Activated naive CD8-positive, alpha-beta T cell (primary cell): ENCODE data around the gene GNPDA2.
A peak's percentile ranks its signal among the peaks of the same experiment; 100 is the strongest.

Source experiments
- H3K27ac Mint-ChIP-seq: one replicate; pipeline ENCODE4 v1.8.0; 2021; ENCODE audit warnings: mixed read lengths
- H3K27me3 Mint-ChIP-seq: one replicate; pipeline ENCODE4 v1.8.0; 2021; ENCODE audit warnings: mixed read lengths
- H3K36me3 Mint-ChIP-seq: one replicate; pipeline ENCODE4 v1.8.0; 2021; ENCODE audit warnings: mixed read lengths
- H3K4me1 Mint-ChIP-seq: one replicate; pipeline ENCODE4 v1.8.0; 2021; ENCODE audit warnings: low read depth, mixed read lengths
- H3K4me3 Mint-ChIP-seq: one replicate; pipeline ENCODE4 v1.8.0; 2021; ENCODE audit warnings: mild to moderate bottlenecking, mixed read lengths
- H3K9me3 Mint-ChIP-seq: one replicate; pipeline ENCODE4 v1.8.0; 2021; ENCODE audit warnings: low read depth, mixed read lengths

Gene GNPDA2

GRCh38 chr4:44720371-44720770, 6.0 kb downstream of the GNPDA2 start:
- no peaks in the 10 kb centered on the region for H3K9me3 Mint-ChIP-seq
- H3K4me1 Mint-ChIP-seq = peaks cover 46% of the 10 kb centered on the region
- no peak overlapping the region for H3K4me3 Mint-ChIP-seq
- no peak overlapping the region for H3K27ac Mint-ChIP-seq
- no peaks in the 10 kb centered on the region for H3K27me3 Mint-ChIP-seq
- H3K36me3 Mint-ChIP-seq = no peaks in the 10 kb centered on the region

- Mint-ChIP-seq H3K4me1 (peaks cover 23% of the 10 kb centered on the region), H3K36me3 (no peaks in the 10 kb centered on the region), H3K4me3 (no peak overlapping the region), H3K9me3 (no peaks in the 10 kb centered on the region), H3K27ac (no peak overlapping the region), H3K27me3 (no peaks in the 10 kb centered on the region)
Measured at GRCh38 chr4:44716597-44716996, 9.8 kb downstream of the GNPDA2 start.

- no peak overlapping the region for H3K4me3 Mint-ChIP-seq
- peaks cover 3% of the 10 kb centered on the region for H3K36me3 Mint-ChIP-seq
- peak overlapping the region; percentile 50 for H3K27ac Mint-ChIP-seq
- H3K9me3 Mint-ChIP-seq = no peaks in the 10 kb centered on the region
- no peaks in the 10 kb centered on the region for H3K4me1 Mint-ChIP-seq
- no peaks in the 10 kb centered on the region for H3K27me3 Mint-ChIP-seq
Measured at GRCh38 chr4:44713125-44713524, 13.2 kb downstream of the GNPDA2 start.

GRCh38 chr4:44704673-44705072, 21.7 kb downstream of the GNPDA2 start:
- Mint-ChIP-seq H3K4me1 (peaks cover 1% of the 10 kb centered on the region), H3K4me3 (no peak overlapping the region), H3K9me3 (no peaks in the 10 kb centered on the region), H3K27me3 (no peaks in the 10 kb centered on the region), H3K27ac (no peak overlapping the region), H3K36me3 (peaks cover 6% of the 10 kb centered on the region)

DNA sequence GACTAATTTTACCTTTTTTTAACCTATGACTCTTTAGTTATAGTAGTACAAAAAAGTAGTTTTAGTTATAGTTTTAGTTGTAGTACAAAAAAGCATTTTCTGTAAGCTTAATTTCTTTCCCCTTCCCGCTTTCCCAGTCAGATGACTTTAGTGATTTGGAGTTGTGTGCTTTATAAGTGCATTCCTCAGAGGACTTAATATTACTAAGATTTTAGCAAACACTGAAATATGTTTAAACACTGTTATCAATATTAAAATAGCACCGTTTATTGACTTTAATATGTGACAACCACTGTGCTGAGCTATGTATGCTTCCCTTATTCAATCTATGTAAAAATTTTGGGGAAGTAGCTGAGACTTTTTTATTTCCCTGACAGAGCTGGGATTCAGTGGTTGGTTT, 25.3 kb downstream of the GNPDA2 start:
- H3K27ac Mint-ChIP-seq = no peak overlapping the region

GRCh38 chr4:44700427-44700826, 25.9 kb downstream of the GNPDA2 start:
- no peaks in the 10 kb centered on the region for H3K27me3 Mint-ChIP-seq
- H3K4me3 Mint-ChIP-seq = no peak overlapping the region
- no peak overlapping the region for H3K27ac Mint-ChIP-seq
- H3K9me3 Mint-ChIP-seq = no peaks in the 10 kb centered on the region
- peaks cover 14% of the 10 kb centered on the region for H3K36me3 Mint-ChIP-seq
- H3K4me1 Mint-ChIP-seq = peaks cover 2% of the 10 kb centered on the region

More for the DNA sequence above, 25.3 kb downstream of the GNPDA2 start:
- H3K36me3 Mint-ChIP-seq = peaks cover 11% of the 10 kb centered on the region
- H3K27me3 Mint-ChIP-seq = no peaks in the 10 kb centered on the region
- no peaks in the 10 kb centered on the region for H3K4me1 Mint-ChIP-seq
- H3K4me3 Mint-ChIP-seq = no peak overlapping the region
- H3K9me3 Mint-ChIP-seq = no peaks in the 10 kb centered on the region

- Mint-ChIP-seq H3K4me3 (no peak overlapping the region), H3K9me3 (no peaks in the 10 kb centered on the region), H3K27me3 (no peaks in the 10 kb centered on the region), H3K36me3 (peaks cover 21% of the 10 kb centered on the region), H3K4me1 (peaks cover 37% of the 10 kb centered on the region), H3K27ac (peak overlapping the region; percentile 11)
Measured at GRCh38 chr4:44684648-44685047, 41.7 kb downstream of the GNPDA2 start.

- peak overlapping the region; percentile 93 for H3K4me3 Mint-ChIP-seq
- peaks cover 37% of the 10 kb centered on the region for H3K4me1 Mint-ChIP-seq
- H3K9me3 Mint-ChIP-seq = no peaks in the 10 kb centered on the region
- H3K27me3 Mint-ChIP-seq = no peaks in the 10 kb centered on the region
- peaks cover 8% of the 10 kb centered on the region for H3K36me3 Mint-ChIP-seq
- peak overlapping the region; percentile 97 for H3K27ac Mint-ChIP-seq
Measured at GRCh38 chr4:44679060-44679459, 47.3 kb downstream of the GNPDA2 start.

DNA sequence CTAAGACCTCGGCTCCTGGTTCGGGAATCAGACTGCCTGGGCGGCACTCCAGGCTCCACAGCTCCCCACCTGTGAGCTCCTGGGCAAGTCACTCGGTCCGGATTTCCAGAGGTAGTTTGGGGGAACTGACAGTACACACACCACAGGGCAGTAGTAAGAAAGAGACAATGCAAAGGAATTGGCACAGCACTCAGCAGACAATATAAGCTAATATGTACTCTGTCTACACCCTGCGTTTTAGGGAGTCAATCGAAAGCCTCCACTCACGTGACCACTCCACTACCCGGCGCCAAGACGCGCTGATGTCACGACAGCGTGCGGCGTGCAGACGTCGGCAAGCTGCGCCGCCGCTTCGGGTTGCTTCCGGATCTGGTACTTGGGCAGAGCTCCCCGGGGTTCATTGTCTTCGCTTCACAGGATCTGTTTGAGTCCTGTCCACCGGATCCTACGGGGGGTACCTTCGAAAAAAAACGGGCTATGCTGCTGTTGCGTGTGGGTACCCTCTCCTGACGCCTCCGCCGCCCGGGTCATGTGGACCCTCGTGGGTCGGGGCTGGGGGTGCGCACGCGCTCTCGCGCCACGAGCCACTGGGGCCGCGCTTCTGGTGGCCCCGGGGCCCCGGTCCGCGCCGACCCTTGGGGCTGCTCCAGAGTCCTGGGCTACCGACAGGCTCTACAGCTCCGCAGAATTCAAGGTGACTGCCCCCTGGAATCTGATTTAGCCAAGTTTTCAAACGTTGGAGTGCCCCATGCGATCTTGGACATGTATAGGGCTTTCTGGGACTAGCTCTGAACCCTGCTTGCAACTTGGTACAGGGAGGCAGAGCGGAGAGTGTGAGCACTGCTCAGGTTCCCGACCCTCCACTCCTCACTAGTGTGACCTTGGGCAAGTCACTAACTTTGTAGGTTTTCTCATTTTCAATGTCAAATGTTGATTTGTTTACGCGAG, 48.0 kb downstream of the GNPDA2 start, which contains the start of gene GUF1:
Gene GUF1 (plus strand): TSS at position 327 of the 948 bp plus-strand sequence. CDS start 203 bp downstream, at position 530.
- Mint-ChIP-seq H3K27me3 (no peaks in the 10 kb centered on the region), H3K4me3 (peak within 1 kb of the TSS; percentile 93), H3K4me1 (peaks cover 36% of the 10 kb centered on the region), H3K36me3 (peaks cover 6% of the 10 kb centered on the region), H3K27ac (peak within 1 kb of the TSS; percentile 97), H3K9me3 (no peaks in the 10 kb centered on the region)

GRCh38 chr4:44675366-44675765, 51.0 kb downstream of the GNPDA2 start:
- H3K27ac Mint-ChIP-seq = no peak overlapping the region
- H3K4me1 Mint-ChIP-seq = peaks cover 18% of the 10 kb centered on the region
- no peak overlapping the region for H3K4me3 Mint-ChIP-seq
- no peaks in the 10 kb centered on the region for H3K27me3 Mint-ChIP-seq
- no peaks in the 10 kb centered on the region for H3K9me3 Mint-ChIP-seq
- peaks cover 2% of the 10 kb centered on the region for H3K36me3 Mint-ChIP-seq

DNA sequence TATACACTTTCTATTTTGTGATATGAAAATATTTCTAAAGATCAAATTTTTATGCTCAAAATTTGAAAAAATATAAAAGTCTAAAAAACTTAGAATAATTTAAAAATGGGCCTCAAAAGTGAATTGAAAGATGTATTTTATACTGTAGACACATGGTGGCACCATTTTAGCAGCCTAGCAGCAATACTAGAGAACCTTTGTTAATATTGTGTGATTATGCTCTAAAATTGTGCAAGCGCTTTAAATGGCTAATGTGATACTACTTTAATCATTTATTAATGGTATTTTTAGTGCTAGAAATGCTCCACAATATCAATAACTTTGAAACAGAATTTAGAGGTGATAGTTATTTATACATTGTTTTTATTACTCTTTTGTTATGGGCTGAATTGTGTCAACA, 51.9 kb downstream of the GNPDA2 start:
- no peaks in the 10 kb centered on the region for H3K27me3 Mint-ChIP-seq
- H3K27ac Mint-ChIP-seq = no peak overlapping the region
- peaks cover 2% of the 10 kb centered on the region for H3K36me3 Mint-ChIP-seq
- no peak overlapping the region for H3K4me3 Mint-ChIP-seq
- H3K4me1 Mint-ChIP-seq = peaks cover 12% of the 10 kb centered on the region
- no peaks in the 10 kb centered on the region for H3K9me3 Mint-ChIP-seq

DNA sequence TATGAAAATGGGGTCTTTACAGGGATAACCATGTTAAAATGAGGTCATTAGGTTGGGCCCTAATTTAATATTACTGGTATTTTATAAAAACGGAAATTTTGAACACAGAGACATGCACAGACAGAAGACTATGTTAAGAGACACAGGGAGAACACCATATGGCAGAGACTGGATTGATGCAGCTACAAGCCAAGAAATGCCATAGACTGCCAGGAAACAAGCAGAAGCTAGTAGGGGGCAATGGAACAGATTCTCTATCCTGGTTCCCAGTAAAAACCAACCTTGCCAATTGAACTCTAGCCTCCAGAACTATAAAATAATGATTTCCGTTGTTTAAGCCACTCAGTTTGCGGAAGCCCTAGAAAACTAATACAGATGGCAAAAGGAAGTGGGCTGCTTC, 54.7 kb downstream of the GNPDA2 start:
- no peaks in the 10 kb centered on the region for H3K9me3 Mint-ChIP-seq
- H3K36me3 Mint-ChIP-seq = no peaks in the 10 kb centered on the region
- no peak overlapping the region for H3K4me3 Mint-ChIP-seq
- H3K27me3 Mint-ChIP-seq = peaks cover 5% of the 10 kb centered on the region
- no peaks in the 10 kb centered on the region for H3K4me1 Mint-ChIP-seq
- H3K27ac Mint-ChIP-seq = no peak overlapping the region

GRCh38 chr4:44670506-44671199, 55.7 kb downstream of the GNPDA2 start:
- Mint-ChIP-seq H3K4me1 (no peaks in the 10 kb centered on the region), H3K36me3 (no peaks in the 10 kb centered on the region), H3K27me3 (peaks cover 5% of the 10 kb centered on the region), H3K9me3 (no peaks in the 10 kb centered on the region), H3K27ac (no peak overlapping the region), H3K4me3 (no peak overlapping the region)

- H3K36me3 Mint-ChIP-seq = no peaks in the 10 kb centered on the region
- no peaks in the 10 kb centered on the region for H3K4me1 Mint-ChIP-seq
- no peak overlapping the region for H3K27ac Mint-ChIP-seq
- H3K27me3 Mint-ChIP-seq = peaks cover 5% of the 10 kb centered on the region
- H3K4me3 Mint-ChIP-seq = no peak overlapping the region
- no peaks in the 10 kb centered on the region for H3K9me3 Mint-ChIP-seq
Measured at GRCh38 chr4:44668526-44668925, 57.8 kb downstream of the GNPDA2 start.

DNA sequence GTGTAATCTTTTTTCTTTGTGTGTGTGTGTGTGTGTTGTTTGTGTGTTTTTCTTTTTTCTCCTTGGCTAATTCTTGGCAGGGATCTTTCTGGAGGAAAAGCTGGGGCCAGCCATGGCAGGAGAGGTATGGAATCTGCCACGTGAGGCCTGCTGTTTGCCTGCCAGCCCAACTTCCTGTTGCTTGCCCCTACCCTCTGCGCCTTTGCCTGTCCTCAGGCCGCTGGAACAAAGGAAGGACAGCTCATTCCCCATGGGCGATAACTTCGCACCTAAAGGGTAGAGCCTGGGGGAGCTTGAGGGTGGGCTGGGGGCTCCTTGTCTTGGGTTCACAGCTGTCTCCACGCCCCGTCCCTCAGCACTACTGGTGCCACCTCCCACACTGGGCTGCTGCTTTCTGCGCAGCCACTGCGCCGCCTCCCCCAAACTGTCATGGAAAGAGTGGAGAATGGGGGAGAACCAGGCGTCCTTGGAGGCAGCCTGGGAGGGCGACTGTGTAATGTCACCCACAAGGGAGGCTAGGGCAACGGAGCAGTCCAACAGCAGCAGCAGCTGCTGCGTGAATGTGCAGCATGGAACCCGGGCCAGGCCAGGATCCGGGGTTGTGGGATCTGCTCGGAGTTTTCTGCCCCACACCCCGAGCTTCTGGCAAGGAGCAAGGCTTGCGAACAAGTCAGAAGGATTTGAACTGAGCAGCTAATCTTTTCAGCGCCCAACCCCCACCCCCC, 62.7 kb downstream of the GNPDA2 start:
- H3K4me3 Mint-ChIP-seq = no peak overlapping the region
- H3K27ac Mint-ChIP-seq = no peak overlapping the region
- H3K4me1 Mint-ChIP-seq = no peaks in the 10 kb centered on the region
- H3K27me3 Mint-ChIP-seq = peaks cover 1% of the 10 kb centered on the region
- H3K9me3 Mint-ChIP-seq = no peaks in the 10 kb centered on the region
- H3K36me3 Mint-ChIP-seq = no peaks in the 10 kb centered on the region
